ENCODE measurements around the gene GUCY1A2. TPM values are rescaled to one million over a fixed set of nuclear protein-coding genes. Genes with fewer than 3 reads are reported as not detected.

The GUCY1A2 gene
- total RNA-seq, result 0.08 TPM in 1 of 2 replicates, not detected in the other

GRCh38 chr11:107018219-107018901 is at the start of gene GUCY1A2:
TSS of gene GUCY1A2 (minus strand) at chr11:107018476. CDS start at chr11:107018055, 421 bp downstream.

Data from hair follicular keratinocyte (primary cell).